NCI-H82 treated with DMSO at 0.1 percent for 48 hours (cell line): Measurements from ENCODE around the gene MEGF11.

ENCODE experiments used
- DNase-seq: peaks from one replicate; lab custom pipeline; 2025; ENCODE audit not compliant: unreplicated experiment; lab: John Stamatoyannopoulos, UW

The MEGF11 gene

DNA sequence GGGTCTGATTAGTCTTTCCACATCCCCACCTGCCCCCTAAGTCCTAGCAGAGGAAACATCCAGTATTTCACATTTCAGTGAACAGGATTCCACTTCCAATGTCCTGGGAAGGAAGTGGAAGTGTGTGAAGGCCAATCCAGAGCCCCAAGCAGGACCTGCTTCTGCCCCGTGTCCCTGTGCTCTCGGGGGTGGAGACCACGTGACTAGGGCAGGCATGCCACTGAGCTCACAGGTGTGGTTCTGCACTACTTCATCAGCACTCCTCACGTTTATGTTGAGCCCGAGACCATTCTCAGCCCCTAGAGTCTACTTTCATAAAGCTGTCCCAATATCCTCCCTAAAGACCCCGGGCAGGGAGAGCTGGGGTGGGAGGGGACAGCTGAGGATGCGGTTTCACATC is 299.9 kb downstream of the MEGF11 start:
- no peak for DNase-seq

GRCh38 chr15:65952391-65953053 is 301.0 kb downstream of the MEGF11 start:
- no peak for DNase-seq

- DNase-seq: no peak
These were observed 302.5 kb downstream of the MEGF11 start for GRCh38 chr15:65951007-65951406.

DNA sequence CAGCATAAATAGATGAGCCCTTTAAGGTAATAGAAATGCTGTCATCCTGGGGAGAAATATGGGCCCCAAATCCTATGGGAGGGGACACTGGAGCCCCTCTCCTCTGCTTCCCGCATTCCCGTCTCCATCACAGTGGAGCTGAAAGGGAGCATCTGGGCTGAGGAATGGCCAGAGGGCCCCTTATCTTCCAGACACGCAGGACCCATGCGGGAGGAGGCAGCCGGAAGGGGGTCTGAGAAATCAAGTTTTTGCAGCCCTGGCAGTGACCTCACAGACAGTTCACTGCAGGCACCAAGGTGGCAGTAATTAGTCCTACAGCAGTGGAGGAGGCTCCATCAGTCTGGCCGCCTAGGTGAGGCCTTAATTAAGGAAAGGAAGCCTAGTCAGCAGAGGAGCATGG is 304.1 kb downstream of the MEGF11 start:
- no peak for DNase-seq

GRCh38 chr15:65949011-65949410 is 304.5 kb downstream of the MEGF11 start:
- no peak for DNase-seq

DNA sequence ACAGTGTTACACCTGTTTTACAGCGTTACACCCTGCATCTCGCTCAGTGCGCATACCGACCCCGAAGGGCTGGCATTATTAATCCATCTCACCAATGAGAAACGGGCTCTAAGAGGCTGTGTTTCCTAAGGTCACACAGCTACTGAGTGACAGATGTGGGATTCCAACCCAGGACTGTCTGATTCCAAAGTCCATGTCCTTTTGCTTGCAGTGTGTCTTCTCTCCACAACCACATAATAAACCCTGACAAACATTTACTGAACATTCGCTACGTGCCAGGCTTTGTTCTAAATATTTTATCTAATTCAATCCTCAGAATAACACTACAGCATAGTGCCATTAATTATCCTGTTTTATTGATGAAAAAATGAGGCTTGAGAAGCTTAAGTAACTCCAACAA is 305.2 kb downstream of the MEGF11 start:
- DNase-seq: no peak

DNA sequence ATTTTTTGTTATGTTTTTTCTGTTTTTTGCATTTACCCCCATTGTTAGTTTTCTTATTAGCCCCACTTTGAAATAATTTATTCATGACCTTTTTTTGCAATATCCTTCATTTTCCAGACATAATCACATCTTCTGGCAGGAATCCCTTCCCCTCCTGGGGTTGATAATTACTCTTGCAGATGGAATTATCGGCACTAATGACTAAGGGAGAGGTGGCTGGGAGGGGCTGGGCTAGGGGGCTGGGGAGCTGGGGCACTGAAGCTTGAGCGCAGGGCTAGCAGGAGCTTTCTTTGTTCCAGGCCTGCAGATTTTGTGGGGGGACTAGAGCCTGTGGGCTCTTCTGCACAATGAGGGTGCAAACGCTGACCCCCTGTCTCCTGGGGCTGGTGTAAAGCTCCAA is 306.5 kb downstream of the MEGF11 start:
- DNase-seq: no peak

DNA sequence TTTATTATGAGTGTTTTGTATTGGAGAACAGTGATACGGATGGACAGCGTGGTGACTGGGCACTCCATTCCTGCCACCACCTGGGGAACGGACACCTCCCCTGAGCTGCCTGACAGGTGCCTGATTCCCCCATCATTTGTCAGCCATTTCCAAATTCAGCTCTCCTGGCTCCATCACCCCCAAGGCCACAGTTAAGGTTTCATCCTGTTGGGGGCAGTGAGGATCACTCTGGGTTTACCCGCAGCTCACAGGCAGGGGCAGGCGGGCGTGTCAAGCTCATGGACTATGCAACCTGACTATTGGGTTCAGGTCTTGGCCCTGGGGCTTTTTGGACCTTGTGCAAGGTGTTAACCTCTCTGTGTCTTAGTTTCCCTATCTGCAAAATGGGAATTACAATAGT is 307.9 kb downstream of the MEGF11 start:
- no peak for DNase-seq

- DNase-seq: no peak
These were observed 309.1 kb downstream of the MEGF11 start for GRCh38 chr15:65944404-65944803.

- no peak for DNase-seq
These were observed 311.1 kb downstream of the MEGF11 start for GRCh38 chr15:65942436-65942835.

- DNase-seq: no peak
These were observed 313.0 kb downstream of the MEGF11 start for GRCh38 chr15:65940618-65940909.

DNA sequence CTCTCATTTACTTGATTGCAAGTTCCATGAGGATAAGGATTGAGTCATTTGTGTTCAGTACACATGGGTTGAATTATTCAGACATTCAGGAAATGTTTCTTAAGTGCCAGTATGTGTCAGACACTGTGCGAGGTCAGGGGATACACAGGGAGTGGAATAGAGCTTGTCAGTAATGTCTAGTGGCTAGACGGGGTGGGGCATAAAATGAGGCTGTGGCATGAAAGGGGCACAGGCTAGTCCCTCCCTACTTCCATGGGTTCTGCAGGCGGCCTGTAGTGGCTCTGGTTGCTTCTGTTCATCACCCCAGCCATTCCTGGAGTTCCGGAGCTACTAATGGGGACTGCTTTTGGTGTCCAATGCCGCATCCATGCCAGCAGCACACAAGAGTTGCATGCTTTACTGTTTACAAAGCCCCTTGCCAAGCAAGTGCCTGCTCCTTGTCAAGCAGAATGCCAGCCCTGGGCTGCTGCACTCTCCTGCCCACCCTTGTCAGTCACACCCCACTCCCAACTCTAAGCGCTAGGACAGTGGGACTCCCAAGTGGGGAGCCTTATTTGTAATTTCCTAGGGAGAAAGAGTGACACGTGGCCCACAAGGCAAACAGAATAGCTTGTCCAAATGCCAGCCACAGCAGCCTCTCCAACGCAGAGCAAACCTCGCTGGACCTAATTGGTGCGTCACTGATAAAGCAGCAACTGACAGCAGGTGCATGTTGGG is 313.5 kb downstream of the MEGF11 start:
- DNase-seq: no peak

- DNase-seq: no peak
These were observed 314.9 kb downstream of the MEGF11 start for GRCh38 chr15:65938604-65939003.

DNA sequence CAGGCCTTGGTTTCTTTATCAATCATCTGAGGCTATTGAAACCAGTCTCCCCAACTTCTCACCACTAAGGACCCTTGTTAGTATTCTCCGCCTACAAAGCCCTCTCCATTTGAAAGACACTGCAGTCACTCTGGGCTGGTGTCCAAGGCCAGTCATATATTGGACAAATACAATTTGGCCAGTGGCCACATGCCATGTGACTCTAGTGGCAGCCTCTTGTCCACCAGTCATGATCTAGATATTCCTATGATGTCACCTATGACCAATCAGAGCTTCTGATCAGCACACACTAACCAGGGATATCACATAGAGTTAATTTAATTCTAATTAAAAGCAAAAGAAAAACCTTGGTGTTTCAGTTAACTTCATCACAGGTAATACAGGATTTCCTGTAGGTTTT is 316.1 kb downstream of the MEGF11 start:
- no peak for DNase-seq

DNA sequence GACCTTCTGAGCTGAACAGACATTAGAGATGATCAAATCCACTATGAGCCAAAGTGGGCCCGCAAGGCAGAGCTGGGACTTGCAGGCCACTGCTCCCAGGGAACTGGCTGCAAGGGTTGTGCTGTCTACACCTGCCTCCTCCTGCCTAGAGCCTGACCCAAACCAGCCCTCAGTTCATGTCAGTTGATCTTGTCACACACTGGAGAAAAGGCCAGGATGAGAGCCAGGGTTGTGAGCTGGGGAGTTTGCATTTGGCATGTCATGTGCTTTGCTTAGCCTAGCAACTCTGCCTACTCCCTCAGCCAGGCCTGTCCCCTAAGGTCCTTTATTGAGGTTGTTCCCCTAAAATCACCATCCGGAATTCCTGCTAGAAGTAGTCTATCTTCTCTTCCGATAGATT is 316.5 kb downstream of the MEGF11 start:
- DNase-seq: no peak

DNA sequence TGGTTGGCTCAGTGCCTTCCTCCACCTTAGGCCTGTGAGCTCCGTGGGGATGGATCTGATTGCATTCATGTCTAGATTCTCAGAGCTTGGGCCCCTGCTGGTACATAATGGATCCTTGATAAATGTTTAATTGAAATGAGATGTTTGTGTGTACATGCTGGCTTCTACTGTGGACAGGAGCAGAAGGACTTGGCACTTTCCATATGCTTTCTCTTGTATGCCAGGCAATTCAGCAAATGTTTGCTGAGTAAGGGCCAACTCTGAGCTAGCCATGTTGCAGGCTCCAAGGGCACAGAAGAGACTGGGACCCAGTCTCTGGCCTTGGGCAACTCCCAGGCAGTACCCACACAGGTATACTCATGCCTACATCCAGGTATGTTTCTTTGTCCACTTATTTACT is 317.3 kb downstream of the MEGF11 start:
- no peak for DNase-seq

- no peak for DNase-seq
These were observed 318.2 kb downstream of the MEGF11 start for GRCh38 chr15:65935391-65935790.

- DNase-seq: no peak
These were observed 322.3 kb downstream of the MEGF11 start for GRCh38 chr15:65931221-65931620.

DNA sequence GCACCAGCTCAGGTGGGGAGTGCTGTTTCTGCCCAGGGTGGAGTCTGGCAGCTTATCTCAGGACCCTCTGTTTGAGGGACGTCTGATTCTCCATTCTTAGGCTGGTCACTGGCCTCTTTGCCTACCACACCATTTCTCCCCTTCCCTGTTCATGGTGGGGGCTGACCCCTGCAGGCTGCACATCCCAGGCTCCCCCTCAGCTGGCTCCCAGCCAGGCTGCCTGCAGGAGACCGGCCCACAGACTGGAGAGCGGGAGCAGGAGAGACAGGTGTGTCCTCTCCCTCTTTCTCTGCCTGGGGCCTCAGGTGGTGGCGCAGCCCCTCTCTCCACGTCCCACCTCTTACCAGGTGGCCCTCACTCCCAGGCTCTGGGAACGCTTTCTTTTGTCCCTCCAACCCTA is 323.4 kb downstream of the MEGF11 start:
- DNase-seq: no peak

GRCh38 chr15:65929573-65929972 is 324.0 kb downstream of the MEGF11 start:
- DNase-seq: no peak

GRCh38 chr15:65927545-65927944 is 326.0 kb downstream of the MEGF11 start:
- no peak for DNase-seq

DNA sequence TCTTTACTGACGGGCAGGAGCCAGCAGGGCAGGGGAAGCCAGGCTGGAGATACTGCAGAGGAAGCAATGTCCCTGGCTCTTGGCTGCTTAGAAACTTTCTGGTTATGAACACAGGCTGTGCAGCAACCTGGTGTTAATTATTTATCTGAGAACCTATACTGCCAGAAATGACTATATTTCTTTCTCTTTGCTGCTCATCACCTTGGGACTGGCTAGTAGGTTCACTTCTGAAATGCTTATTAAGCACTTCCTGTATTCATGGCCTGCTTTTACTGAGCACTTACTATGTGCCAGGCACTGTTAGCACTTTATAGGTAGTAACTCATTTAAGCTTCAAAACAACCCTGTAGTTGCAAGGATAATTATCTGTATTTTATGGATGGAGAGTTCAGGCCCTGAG is 326.7 kb downstream of the MEGF11 start:
- no peak for DNase-seq

- DNase-seq: no peak
These were observed 327.1 kb downstream of the MEGF11 start for GRCh38 chr15:65926459-65926858.
